Osteocyte (in vitro differentiated cells): ENCODE measurements around the gene HOXA6. TPM values are rescaled to one million over a fixed set of nuclear protein-coding genes. Genes with fewer than 3 reads are reported as not detected.

Experiments used
- DNase-seq: peaks from one replicate; pipeline ENCODE4 v3.0.0; 2021; ENCODE audit warnings: mixed read lengths; ENCODE audit not compliant: unreplicated experiment; ENCODE audit errors: extremely low spot score
- H3K27ac Mint-ChIP-seq: one replicate; pipeline ENCODE4 v1.8.0; 2021; ENCODE audit warnings: mild to moderate bottlenecking, mixed read lengths; ENCODE audit not compliant: unreplicated experiment
- H3K27me3 Mint-ChIP-seq: one replicate; pipeline ENCODE4 v1.8.0; 2021; ENCODE audit warnings: mixed read lengths; ENCODE audit not compliant: unreplicated experiment
- H3K36me3 Mint-ChIP-seq: one replicate; pipeline ENCODE4 v1.8.0; 2021; ENCODE audit warnings: mixed read lengths; ENCODE audit not compliant: unreplicated experiment
- H3K4me1 Mint-ChIP-seq: one replicate; pipeline ENCODE4 v1.8.0; 2021; ENCODE audit warnings: mixed read lengths; ENCODE audit not compliant: unreplicated experiment
- H3K4me3 Mint-ChIP-seq: one replicate; pipeline ENCODE4 v1.8.0; 2021; ENCODE audit warnings: mild to moderate bottlenecking, moderate library complexity, mixed read lengths; ENCODE audit not compliant: unreplicated experiment
- H3K9me3 Mint-ChIP-seq: one replicate; pipeline ENCODE4 v1.8.0; 2021; ENCODE audit warnings: mixed read lengths; ENCODE audit not compliant: unreplicated experiment
- total RNA-seq: library from RNA; stranded (reverse); gene quantifications from 2 replicates; pipeline ENCODE4 v1.2.1, GENCODE V29; 2021
- TF ChIP-seq, protein P1 (sequence below): fragments of 200-600 bp; sonication (generic); IDR thresholded peaks from 2 replicates; pipeline ENCODE4 v1.5.0; 2021; ENCODE audit warnings: antibody characterized with exemption, mild to moderate bottlenecking, moderate library complexity

Gene HOXA6
- total RNA-seq, 1 donor from 2014 or later = not detected

DNA sequence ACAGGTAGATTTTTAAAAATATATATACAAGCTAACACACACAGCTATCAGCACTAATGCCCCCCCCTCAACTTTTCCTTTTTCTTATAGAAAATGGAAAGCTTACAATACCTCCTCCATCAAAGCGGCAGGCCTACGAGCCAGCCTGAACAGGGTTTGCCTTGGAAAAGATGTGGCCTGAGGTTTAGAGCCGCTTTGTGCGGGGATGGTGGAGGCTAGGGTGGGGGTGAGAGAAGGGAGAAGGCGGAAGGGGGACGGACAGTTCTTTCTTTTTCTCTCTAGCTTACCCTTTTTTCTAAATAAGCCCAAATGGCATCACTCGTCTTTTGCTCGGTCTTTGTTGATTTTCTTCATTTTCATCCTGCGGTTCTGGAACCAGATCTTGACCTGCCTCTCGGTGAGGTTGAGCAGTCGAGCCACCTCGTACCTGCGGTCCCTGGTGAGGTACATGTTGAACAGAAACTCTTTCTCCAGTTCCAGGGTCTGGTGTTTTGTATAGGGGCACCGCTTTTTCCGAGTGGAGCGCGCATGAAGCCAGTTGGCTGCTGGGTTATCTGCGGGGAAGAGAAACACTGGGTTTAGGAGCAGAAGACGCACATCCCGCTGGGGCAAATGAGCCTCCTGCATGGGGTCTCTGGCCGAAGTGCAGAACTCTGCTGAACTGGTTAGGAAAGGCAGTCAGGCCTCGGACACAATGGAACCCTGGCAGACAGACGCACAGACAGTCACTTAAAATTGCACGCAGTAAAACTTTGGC lies 15.9 kb upstream of the HOXA6 start:
- H3K27me3 Mint-ChIP-seq = peaks cover 85% of the 10 kb centered on the region
- no peak overlapping the region for H3K27ac Mint-ChIP-seq
- H3K36me3 Mint-ChIP-seq = no peaks in the 10 kb centered on the region
- TF ChIP-seq, protein P1, sequence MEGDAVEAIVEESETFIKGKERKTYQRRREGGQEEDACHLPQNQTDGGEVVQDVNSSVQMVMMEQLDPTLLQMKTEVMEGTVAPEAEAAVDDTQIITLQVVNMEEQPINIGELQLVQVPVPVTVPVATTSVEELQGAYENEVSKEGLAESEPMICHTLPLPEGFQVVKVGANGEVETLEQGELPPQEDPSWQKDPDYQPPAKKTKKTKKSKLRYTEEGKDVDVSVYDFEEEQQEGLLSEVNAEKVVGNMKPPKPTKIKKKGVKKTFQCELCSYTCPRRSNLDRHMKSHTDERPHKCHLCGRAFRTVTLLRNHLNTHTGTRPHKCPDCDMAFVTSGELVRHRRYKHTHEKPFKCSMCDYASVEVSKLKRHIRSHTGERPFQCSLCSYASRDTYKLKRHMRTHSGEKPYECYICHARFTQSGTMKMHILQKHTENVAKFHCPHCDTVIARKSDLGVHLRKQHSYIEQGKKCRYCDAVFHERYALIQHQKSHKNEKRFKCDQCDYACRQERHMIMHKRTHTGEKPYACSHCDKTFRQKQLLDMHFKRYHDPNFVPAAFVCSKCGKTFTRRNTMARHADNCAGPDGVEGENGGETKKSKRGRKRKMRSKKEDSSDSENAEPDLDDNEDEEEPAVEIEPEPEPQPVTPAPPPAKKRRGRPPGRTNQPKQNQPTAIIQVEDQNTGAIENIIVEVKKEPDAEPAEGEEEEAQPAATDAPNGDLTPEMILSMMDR = no peak
- DNase-seq = no peak
- H3K4me1 Mint-ChIP-seq = peaks cover 6% of the 10 kb centered on the region
- H3K9me3 Mint-ChIP-seq = no peaks in the 10 kb centered on the region
- no peak overlapping the region for H3K4me3 Mint-ChIP-seq

DNA sequence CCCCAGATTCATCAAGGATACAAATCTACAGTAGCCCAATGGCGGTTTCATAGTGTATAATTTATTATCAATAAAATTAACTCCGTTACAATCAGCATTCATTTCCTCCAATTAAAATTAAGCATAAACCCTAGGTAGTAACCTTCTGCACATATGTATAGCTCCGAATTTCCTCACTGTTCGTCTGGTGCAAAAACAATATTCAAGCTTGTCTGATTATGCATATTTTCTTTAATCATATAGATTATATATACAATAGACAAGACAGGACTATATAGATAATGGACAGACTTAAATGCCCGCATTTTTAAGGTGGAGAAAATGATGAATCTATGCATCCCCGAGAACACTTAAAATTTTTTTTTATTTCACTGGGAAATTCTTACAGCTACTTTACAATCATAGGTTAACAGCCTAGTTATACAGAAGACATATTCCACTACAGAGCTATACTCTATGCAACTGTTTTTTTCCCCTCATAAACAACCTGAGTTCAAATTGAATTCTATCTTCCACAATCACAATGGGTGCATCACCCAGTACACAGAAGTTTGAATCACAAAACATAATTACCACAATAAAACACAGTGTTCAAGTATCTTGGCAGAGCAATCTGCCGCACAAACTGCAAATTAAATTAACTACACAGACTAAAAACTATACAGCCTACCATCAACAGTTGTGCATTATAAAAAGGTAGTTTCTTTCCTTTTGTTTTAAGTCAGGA lies 15.2 kb upstream of the HOXA6 start:
- TF ChIP-seq, protein P1 = no peak
- no peak for DNase-seq
- peaks cover 7% of the 10 kb centered on the region for H3K9me3 Mint-ChIP-seq
- no peak overlapping the region for H3K27ac Mint-ChIP-seq
- H3K36me3 Mint-ChIP-seq = no peaks in the 10 kb centered on the region
- peaks cover 6% of the 10 kb centered on the region for H3K4me1 Mint-ChIP-seq
- no peak overlapping the region for H3K4me3 Mint-ChIP-seq
- H3K27me3 Mint-ChIP-seq = peaks cover 85% of the 10 kb centered on the region

DNA sequence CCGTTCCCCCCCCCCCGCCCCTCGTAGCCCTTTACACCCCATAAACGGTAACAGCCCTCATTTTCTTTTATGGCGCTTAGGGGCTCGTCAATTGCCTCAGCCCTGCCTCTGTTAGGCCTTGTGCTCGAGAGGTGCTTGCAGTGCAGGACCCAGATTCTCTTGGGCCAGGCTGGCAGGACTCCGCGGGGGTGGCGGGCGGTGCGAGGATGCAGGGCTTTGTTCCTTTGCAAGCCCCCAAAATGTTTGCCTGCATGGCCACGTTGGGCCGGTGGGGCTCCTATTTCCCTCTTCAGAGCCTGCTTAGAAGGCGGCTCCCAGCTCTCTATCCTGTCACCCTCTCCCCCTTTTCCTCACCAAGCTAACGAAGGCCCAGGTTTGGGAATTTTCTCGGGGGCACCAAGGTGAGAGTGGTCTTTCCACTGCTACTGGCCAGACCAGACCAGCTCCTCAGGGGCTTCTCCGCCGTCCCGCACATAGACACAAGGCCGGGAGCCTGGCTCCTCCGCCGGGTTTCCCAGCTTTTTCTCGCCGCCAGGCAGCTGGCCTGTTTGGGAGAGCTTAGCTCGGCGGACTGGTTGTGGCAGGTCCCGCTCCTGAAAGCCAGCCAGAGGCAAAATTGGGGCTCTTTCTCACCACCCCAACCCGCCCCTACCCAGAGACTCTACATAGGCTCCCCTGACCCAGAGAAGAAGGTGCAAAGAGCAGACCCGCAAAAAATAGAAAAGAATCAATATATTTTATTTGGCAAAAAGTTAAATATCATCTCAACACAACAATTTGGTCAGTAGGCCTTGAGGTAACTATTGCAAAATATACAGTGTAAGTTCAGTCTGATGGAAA lies 14.4 kb upstream of the HOXA6 start:
- Mint-ChIP-seq H3K27ac (no peak overlapping the region), H3K27me3 (peaks cover 85% of the 10 kb centered on the region), H3K4me3 (no peak overlapping the region), H3K36me3 (no peaks in the 10 kb centered on the region), H3K9me3 (peaks cover 7% of the 10 kb centered on the region), H3K4me1 (peaks cover 7% of the 10 kb centered on the region)
- no peak for DNase-seq
- TF ChIP-seq, protein P1 = no peak

DNA sequence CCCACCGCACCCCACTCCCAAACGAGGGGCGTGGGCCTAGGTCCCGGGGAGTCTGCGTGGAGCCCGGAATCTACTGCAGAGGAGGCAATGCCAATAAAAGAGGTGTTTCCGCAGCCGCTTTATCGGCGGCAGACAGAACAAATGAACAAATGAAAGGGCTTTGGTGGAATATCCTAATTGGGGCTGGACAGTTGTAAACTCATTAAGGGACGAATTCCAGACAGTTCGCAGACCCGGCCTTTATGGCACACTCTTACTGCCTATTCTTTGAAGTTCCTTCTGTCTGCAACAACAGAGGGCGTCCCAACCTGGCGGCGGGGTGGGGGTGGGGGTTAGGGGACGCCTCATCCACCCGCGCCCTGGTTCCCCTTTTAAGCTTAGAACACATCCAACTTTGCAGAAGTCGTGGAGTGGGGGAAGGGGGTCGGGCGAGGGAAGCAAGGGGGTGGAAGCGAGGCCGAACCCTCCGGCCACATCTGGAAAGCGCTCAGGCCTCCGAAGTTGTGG lies 13.7 kb upstream of the HOXA6 start:
- Mint-ChIP-seq H3K36me3 (no peaks in the 10 kb centered on the region), H3K9me3 (peaks cover 7% of the 10 kb centered on the region), H3K27ac (no peak overlapping the region), H3K27me3 (peaks cover 83% of the 10 kb centered on the region), H3K4me1 (peaks cover 8% of the 10 kb centered on the region), H3K4me3 (peak overlapping the region; percentile 66)
- no peak for DNase-seq
- TF ChIP-seq, protein P1 = no peak
